ENCODE results near the gene RSPO4.
A peak's percentile ranks its signal among the peaks of the same experiment; 100 is the strongest.

Gene RSPO4

GRCh38 chr20:1001911-1002681 lies at the start of gene RSPO4:
TSS of gene RSPO4 (minus strand) at chr20:1002311. CDS start at chr20:1002164, 147 bp downstream.
- H3K9me3 Mint-ChIP-seq, result no peaks in the 10 kb centered on the region
- peak; percentile 70 for DNase-seq
- peaks cover 3% of the 10 kb centered on the region for H3K36me3 Mint-ChIP-seq (ENCODE audit: low read depth)
- peaks cover 12% of the 10 kb centered on the region for H3K27me3 Mint-ChIP-seq (ENCODE audit: low read depth, poor library complexity)
- H3K4me3 Mint-ChIP-seq, result peak within 1 kb of the TSS; percentile 85
- peak within 1 kb of the TSS; percentile 76 for H3K27ac Mint-ChIP-seq
- no peak for TF ChIP-seq CTCF (IDR thresholded peaks at IDR 0.05)
- peaks cover 17% of the 10 kb centered on the region for H3K4me1 Mint-ChIP-seq

- Mint-ChIP-seq H3K27me3 (ENCODE audit: low read depth, poor library complexity) (peaks cover 13% of the 10 kb centered on the region), H3K27ac (no peak overlapping the region), H3K36me3 (ENCODE audit: low read depth) (no peaks in the 10 kb centered on the region), H3K4me3 (no peak overlapping the region), H3K4me1 (no peaks in the 10 kb centered on the region), H3K9me3 (no peaks in the 10 kb centered on the region)
- TF ChIP-seq CTCF (IDR thresholded peaks at IDR 0.05), result no peak
- no peak for DNase-seq
Measured at GRCh38 chr20:1050440-1050839, 48.3 kb upstream of the RSPO4 start.

- no peaks in the 10 kb centered on the region for H3K9me3 Mint-ChIP-seq
- no peaks in the 10 kb centered on the region for H3K4me1 Mint-ChIP-seq
- TF ChIP-seq CTCF (IDR thresholded peaks at IDR 0.05), result no peak
- H3K4me3 Mint-ChIP-seq, result no peak overlapping the region
- H3K27ac Mint-ChIP-seq, result no peak overlapping the region
- peaks cover 13% of the 10 kb centered on the region for H3K27me3 Mint-ChIP-seq (ENCODE audit: low read depth, poor library complexity)
- no peaks in the 10 kb centered on the region for H3K36me3 Mint-ChIP-seq (ENCODE audit: low read depth)
- no peak for DNase-seq
Measured at GRCh38 chr20:1045860-1046418, 43.8 kb upstream of the RSPO4 start.

- Mint-ChIP-seq H3K4me1 (no peaks in the 10 kb centered on the region), H3K9me3 (no peaks in the 10 kb centered on the region), H3K36me3 (ENCODE audit: low read depth) (no peaks in the 10 kb centered on the region), H3K27ac (no peak overlapping the region), H3K4me3 (no peak overlapping the region), H3K27me3 (ENCODE audit: low read depth, poor library complexity) (peaks cover 10% of the 10 kb centered on the region)
- no peak for TF ChIP-seq CTCF (IDR thresholded peaks at IDR 0.05)
- DNase-seq, result no peak
Measured at GRCh38 chr20:1041845-1042390, 39.8 kb upstream of the RSPO4 start.

- H3K9me3 Mint-ChIP-seq, result no peaks in the 10 kb centered on the region
- no peak overlapping the region for H3K27ac Mint-ChIP-seq
- H3K27me3 Mint-ChIP-seq (ENCODE audit: low read depth, poor library complexity), result peaks cover 2% of the 10 kb centered on the region
- no peak overlapping the region for H3K4me3 Mint-ChIP-seq
- no peaks in the 10 kb centered on the region for H3K36me3 Mint-ChIP-seq (ENCODE audit: low read depth)
- no peak for DNase-seq
- H3K4me1 Mint-ChIP-seq, result no peaks in the 10 kb centered on the region
- no peak for TF ChIP-seq CTCF (IDR thresholded peaks at IDR 0.05)
Measured at GRCh38 chr20:1038205-1038604, 36.1 kb upstream of the RSPO4 start.

Data from nephron progenitor cell (in vitro differentiated cells).